Hippocampal formation (tissue), 2 donors: ENCODE results near the gene CYP27A1.
"Not testable (repeated sequence)": the region's sequence is repeated elsewhere in the genome, so short reads cannot be mapped to it uniquely, and the experiment has no call there.

ENCODE experiments used
- DNase-seq, 2 donors: peaks; one replicate each; lab custom pipeline; 2025; lab: John Stamatoyannopoulos, UW

Gene CYP27A1

GRCh38 chr2:218781691-218782527, at the start of gene CYP27A1:
TSS of gene CYP27A1 (plus strand) at chr2:218782147. CDS start at chr2:218782183, 36 bp downstream.
- DNase-seq, result peak; percentile 27 to 70

- DNase-seq, result no peak
Measured at GRCh38 chr2:218732761-218733158, 49.2 kb upstream of the CYP27A1 start.

GRCh38 chr2:218733171-218734021, 48.6 kb upstream of the CYP27A1 start:
- DNase-seq, result peak in 1 of 2 donors; percentile 36

- DNase-seq, result no peak
Measured at GRCh38 chr2:218734190-218734975, 47.6 kb upstream of the CYP27A1 start.

- no peak for DNase-seq
Measured at GRCh38 chr2:218736531-218736930, 45.4 kb upstream of the CYP27A1 start.

GRCh38 chr2:218743068-218743467, 38.9 kb upstream of the CYP27A1 start:
- DNase-seq, result no peak

- no peak for DNase-seq
Measured at GRCh38 chr2:218744615-218745014, 37.3 kb upstream of the CYP27A1 start.

- no peak for DNase-seq
Measured at GRCh38 chr2:218745160-218745558, 36.8 kb upstream of the CYP27A1 start.

DNA sequence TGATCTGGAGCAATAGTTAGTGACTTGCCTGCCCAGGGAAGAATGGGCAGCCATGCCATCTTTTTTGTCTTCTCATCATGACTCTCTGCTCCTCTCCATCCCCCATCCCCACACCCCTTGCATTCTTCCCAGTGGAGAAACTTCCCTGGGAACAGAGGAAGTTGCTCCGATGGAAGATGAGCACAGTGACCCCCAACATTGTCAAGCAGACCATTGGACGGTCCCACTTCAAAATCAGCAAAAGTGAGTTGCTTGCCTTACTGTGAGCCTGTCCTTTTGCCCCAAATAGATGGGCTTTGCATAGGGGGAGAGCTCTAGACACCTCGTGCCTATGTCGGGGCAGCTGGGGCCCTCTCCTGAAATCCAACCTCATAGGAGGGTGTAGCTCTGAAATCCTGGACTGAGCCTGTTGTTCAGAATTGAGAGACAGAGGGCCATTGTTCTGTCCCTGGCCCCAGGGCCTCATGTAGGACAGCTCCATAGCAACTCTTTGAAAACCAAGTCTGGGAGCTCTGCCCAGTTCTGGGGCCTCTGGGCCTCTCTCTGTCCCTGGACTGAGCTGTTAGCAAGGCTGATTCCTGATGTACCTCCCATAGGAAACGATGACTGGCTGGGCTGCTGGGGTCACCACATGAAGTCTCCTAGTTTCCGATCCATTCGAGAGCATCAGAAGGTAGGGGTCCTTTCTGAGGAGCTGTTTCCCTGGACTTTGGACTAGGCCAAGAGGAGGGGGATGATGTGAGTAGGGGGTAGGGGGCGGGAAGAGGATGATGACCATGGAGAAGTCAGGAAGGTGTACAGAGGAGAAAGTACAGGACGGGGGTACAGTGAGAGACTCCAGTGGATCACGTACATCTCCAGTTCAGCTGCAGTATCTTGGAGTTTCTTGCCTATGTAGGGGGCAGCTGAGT, 36.1 kb upstream of the CYP27A1 start:
- DNase-seq, result peak; percentile 90 to 98

GRCh38 chr2:218746470-218746795, 35.5 kb upstream of the CYP27A1 start:
- DNase-seq, result no peak

DNA sequence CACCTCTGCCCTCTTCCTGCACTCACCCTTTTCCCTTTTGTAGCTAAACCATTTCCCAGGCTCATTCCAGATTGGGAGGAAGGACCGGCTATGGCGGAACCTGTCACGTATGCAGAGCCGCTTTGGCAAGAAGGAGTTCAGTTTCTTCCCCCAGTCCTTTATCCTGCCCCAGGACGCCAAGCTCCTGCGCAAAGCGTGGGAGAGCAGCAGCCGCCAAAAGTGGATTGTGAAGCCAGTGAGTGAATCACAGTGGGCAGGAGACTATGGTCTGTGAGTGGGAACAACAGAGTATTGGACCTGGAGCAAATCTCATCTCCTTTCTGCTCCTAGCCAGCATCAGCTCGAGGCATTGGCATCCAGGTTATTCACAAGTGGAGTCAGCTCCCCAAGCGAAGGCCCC, 35.0 kb upstream of the CYP27A1 start:
- no peak for DNase-seq

DNA sequence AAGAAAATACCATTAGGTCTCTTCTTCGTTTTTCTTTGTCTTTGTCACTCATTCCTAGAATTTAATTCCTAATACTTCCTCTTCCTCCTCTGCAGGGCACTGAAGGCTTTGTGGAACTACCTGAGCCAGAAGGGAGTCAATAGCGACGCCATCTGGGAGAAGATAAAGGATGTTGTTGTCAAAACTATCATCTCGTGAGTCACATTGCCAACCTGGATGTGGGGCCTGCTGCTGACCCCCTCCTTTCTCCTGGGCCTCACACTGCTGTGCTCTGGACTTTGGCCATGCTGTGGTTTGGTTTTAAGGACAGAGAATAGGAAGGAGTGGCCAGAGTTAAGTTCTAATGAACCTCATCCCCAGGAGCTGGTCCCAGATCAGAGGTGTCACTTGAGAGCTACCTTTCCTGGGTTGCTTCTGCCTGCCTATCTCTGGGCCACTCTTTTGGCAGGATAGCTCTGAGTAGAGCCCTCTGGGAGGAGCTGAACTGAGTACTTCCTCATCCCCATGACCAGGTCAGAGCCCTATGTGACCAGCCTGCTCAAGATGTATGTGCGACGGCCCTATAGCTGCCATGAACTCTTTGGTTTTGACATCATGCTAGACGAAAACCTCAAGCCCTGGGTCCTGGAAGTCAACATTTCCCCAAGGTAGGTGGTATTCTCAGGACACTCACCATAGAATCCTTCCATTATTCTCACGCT, 33.1 kb upstream of the CYP27A1 start:
- no peak for DNase-seq

DNA sequence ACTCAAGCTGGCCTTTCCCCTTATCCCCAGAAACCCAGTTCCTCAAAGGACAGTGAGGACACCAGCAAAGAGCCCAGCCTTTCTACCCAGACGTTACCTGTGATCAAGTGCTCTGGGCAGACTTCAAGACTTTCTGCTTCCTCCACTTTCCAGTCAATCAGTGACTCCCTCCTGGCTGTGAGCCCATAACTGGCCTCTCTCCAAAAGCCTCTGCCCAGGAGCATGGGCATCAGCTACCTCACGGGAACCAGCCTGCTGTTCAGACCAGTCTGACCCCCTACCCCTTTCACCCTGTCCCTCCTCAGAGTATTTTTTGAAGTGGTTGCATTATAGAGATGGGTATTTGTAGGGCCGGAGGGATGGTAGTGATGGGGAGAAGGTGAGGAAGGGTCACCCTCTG, 27.7 kb upstream of the CYP27A1 start:
- DNase-seq, result no peak

DNA sequence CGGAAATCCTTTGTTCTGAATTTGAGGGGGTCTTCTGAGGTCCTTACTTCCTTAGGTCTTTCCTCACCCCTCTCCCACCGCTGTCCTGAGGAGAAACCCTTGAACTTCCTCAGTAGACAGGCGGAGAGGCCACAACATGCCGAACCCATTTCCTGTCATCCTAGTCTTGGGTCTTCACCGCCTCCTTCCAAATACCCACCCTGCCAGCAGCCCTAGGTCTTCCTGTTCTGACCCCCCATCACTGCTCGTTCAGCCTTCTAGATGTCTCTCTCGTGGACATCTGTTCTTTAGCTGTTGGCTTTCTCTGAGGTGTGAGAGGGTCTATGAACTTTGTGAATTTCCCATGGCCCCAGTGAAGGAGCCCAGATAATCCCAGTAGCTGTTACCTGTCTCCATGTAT, 27.2 kb upstream of the CYP27A1 start:
- DNase-seq, result no peak

DNA sequence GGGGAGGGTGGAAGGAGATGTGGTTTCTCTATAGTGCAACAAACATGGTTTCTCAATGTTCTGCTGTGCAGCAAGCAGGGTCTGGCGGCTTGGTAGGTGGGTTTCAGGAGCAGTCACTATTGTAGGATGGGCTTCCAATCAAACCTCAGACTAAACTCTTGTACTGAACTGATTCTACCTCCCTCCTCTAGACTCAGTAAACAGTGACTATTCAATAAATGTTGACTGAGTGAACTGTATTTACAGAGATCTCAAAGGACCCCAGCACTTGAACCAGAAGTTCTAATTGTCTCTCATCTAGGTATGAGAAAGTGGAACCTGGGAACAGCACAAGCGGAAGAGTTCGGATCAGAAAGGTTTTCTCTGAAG, 26.8 kb upstream of the CYP27A1 start:
- no peak for DNase-seq

- DNase-seq, result no peak
Measured at GRCh38 chr2:218755567-218756404, 26.2 kb upstream of the CYP27A1 start.

GRCh38 chr2:218756599-218757377, 25.2 kb upstream of the CYP27A1 start:
- DNase-seq, result no peak

DNA sequence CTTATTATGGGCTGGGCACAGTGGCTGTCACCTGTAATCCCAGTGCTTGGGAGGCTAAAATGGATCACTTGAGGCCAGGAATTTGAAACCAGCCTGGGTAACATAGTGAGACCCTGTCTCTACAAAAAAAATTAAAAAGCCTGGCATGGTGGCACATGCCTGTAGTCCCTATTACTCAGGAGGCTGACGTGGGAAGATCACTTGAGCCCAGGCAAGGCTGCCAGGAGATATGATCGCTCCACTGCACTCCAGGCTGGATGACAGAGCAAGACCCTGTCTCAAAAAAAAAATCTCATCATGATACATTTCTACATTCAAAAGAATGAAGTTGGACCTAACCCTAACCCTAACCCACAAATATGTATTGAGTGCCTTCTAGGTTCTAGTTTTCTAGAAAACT, 20.2 kb upstream of the CYP27A1 start:
- DNase-seq, result no peak

- DNase-seq, result not testable (repeated sequence)
Measured at GRCh38 chr2:218772759-218773158, 9.2 kb upstream of the CYP27A1 start.
